Measurements from ENCODE around the gene STK32B.
"Not testable (repeated sequence)": the region's sequence is repeated elsewhere in the genome, so short reads cannot be mapped to it uniquely, and the experiment has no call there.

STK32B gene

GRCh38 chr4:5266991-5267390 lies 215.7 kb downstream of the STK32B start:
- DNase-seq (ENCODE audit: low read depth in 2 of 2), result no peak

- DNase-seq (ENCODE audit: low read depth in 2 of 2), result no peak
These were observed 216.1 kb downstream of the STK32B start for GRCh38 chr4:5267408-5267807.

- no peak for DNase-seq (ENCODE audit: low read depth in 2 of 2)
These were observed 225.3 kb downstream of the STK32B start for GRCh38 chr4:5276475-5277075.

GRCh38 chr4:5277079-5277478 lies 225.8 kb downstream of the STK32B start:
- no peak for DNase-seq (ENCODE audit: low read depth in 2 of 2)

- DNase-seq (ENCODE audit: low read depth in 2 of 2), result no peak
These were observed 226.9 kb downstream of the STK32B start for GRCh38 chr4:5278213-5278612.

- not testable (repeated sequence) for DNase-seq (ENCODE audit: low read depth in 2 of 2)
These were observed 228.8 kb downstream of the STK32B start for GRCh38 chr4:5280069-5280468.

GRCh38 chr4:5280828-5281227 lies 229.5 kb downstream of the STK32B start:
- DNase-seq (ENCODE audit: low read depth in 2 of 2), result no peak

- no peak for DNase-seq (ENCODE audit: low read depth in 2 of 2)
These were observed 232.6 kb downstream of the STK32B start for GRCh38 chr4:5283837-5284236.

GRCh38 chr4:5284517-5284916 lies 233.2 kb downstream of the STK32B start:
- no peak for DNase-seq (ENCODE audit: low read depth in 2 of 2)

- DNase-seq (ENCODE audit: low read depth in 2 of 2), result no peak
These were observed 240.8 kb downstream of the STK32B start for GRCh38 chr4:5292101-5292500.

GRCh38 chr4:5298000-5298787 lies 246.9 kb downstream of the STK32B start:
- DNase-seq (ENCODE audit: low read depth in 2 of 2), result not testable (repeated sequence)

- no peak for DNase-seq (ENCODE audit: low read depth in 2 of 2)
These were observed 249.0 kb downstream of the STK32B start for GRCh38 chr4:5300283-5300682.

GRCh38 chr4:5307928-5308327 lies 256.6 kb downstream of the STK32B start:
- no peak for DNase-seq (ENCODE audit: low read depth in 2 of 2)

GRCh38 chr4:5322321-5322720 lies 271.0 kb downstream of the STK32B start:
- no peak for DNase-seq (ENCODE audit: low read depth in 2 of 2)

- DNase-seq (ENCODE audit: low read depth in 2 of 2), result no peak
These were observed 279.2 kb downstream of the STK32B start for GRCh38 chr4:5330339-5330989.

GRCh38 chr4:5337731-5338130 lies 286.5 kb downstream of the STK32B start:
- no peak for DNase-seq (ENCODE audit: low read depth in 2 of 2)

- DNase-seq (ENCODE audit: low read depth in 2 of 2), result no peak
These were observed 287.3 kb downstream of the STK32B start for GRCh38 chr4:5338531-5338930.

- no peak for DNase-seq (ENCODE audit: low read depth in 2 of 2)
These were observed 289.7 kb downstream of the STK32B start for GRCh38 chr4:5340991-5341451.

- DNase-seq (ENCODE audit: low read depth in 2 of 2), result no peak
These were observed 290.2 kb downstream of the STK32B start for GRCh38 chr4:5341526-5341925.

GRCh38 chr4:5355846-5356245 lies 304.6 kb downstream of the STK32B start:
- DNase-seq (ENCODE audit: low read depth in 2 of 2), result no peak

GRCh38 chr4:5357870-5358269 lies 306.6 kb downstream of the STK32B start:
- no peak for DNase-seq (ENCODE audit: low read depth in 2 of 2)

GRCh38 chr4:5361968-5362367 lies 310.7 kb downstream of the STK32B start:
- DNase-seq (ENCODE audit: low read depth in 2 of 2), result no peak

- DNase-seq (ENCODE audit: low read depth in 2 of 2), result no peak
These were observed 313.1 kb downstream of the STK32B start for GRCh38 chr4:5364406-5364805.
